WERI-Rb-1 (cell line): ENCODE results near the gene SLC52A1.
A peak's percentile ranks its signal among the peaks of the same experiment; 100 is the strongest.
"Not testable (repeated sequence)": the region's sequence is repeated elsewhere in the genome, so short reads cannot be mapped to it uniquely, and the experiment has no call there.

Experiments
- DNase-seq: peaks from one replicate; pipeline ENCODE4 v3.0.0-alpha.2; 2020
- H3K27ac ChIP-seq: fragments of 250-450 bp; sonication (Bioruptor Pico); 2 replicates; pipeline ENCODE4 v1.5.1; 2020; ENCODE audit warnings: mild to moderate bottlenecking, moderate library complexity
- H3K27me3 ChIP-seq: fragments of 250-450 bp; sonication (Bioruptor Pico); 2 replicates; pipeline ENCODE4 v1.5.1; 2021; ENCODE audit warnings: mild to moderate bottlenecking, low read depth, moderate library complexity; ENCODE audit not compliant: insufficient read depth, severe bottlenecking
- H3K36me3 ChIP-seq: fragments of 250-450 bp; sonication (Bioruptor Pico); 2 replicates; pipeline ENCODE4 v1.5.1; 2020; ENCODE audit warnings: mild to moderate bottlenecking, moderate library complexity
- H3K4me3 ChIP-seq: 2 replicates; pipeline ENCODE4 v1.5.1; 2011; ENCODE audit warnings: low read depth, mild to moderate bottlenecking, control low read depth, low read length
- H3K9me3 ChIP-seq: fragments of 250-450 bp; sonication (Bioruptor Pico); 2 replicates; pipeline ENCODE4 v1.5.1; 2021; ENCODE audit warnings: mild to moderate bottlenecking, moderate library complexity; ENCODE audit not compliant: severe bottlenecking
- CTCF ChIP-seq: IDR thresholded peaks from 2 replicates; pipeline ENCODE4 v1.5.1; 2011; ENCODE audit warnings: low read depth, mild to moderate bottlenecking, control low read depth, inconsistent platforms, low read length

SLC52A1 gene

DNA sequence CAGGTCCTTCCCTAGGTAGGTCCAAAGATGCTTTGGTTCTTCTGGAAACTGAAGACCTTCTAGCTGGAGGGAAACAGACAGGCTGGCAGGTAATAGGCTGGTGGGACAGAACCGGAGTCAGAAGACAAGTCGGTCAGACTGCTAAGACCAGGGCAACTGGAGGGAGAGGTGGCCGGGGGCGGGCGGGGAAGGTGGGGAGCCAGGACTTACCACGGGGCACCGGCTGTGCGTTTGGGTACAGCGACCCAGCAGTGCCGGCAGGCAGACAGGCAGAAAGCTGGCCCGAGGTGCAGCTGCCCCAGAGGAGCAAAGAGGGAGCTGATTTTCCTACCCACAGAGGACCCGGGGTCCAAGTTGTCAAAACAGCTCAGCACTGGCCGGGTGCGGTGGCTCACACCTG is 575 bp downstream of the SLC52A1 start:
- DNase-seq, result no peak
- H3K4me3 ChIP-seq, result no peak overlapping the region

DNA sequence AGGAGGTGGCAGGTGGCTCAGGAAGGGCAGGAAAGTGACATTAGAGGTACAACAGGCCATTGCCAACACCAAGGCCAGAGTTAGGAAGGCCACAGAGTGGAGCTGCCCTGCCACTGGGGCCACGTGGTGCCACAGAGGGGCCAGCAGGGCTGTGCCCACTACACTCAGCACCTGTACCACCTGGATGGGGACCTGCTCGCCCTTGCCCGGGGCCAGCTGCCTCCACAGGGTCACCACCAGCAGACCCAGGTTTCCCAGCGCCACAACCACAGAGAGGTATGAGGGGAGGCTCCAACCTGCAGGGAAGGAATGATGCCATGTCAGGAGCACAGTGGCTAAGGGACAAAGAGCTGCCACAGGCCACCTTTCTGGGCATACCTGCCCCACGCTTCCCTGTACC is 1.2 kb downstream of the SLC52A1 start:
- no peak overlapping the region for H3K4me3 ChIP-seq
- H3K9me3 ChIP-seq, result no peaks in the 10 kb centered on the region
- no peaks in the 10 kb centered on the region for H3K36me3 ChIP-seq
- DNase-seq, result no peak
- H3K27me3 ChIP-seq, result no peaks in the 10 kb centered on the region
- H3K27ac ChIP-seq, result no peak overlapping the region
- no peak for TF ChIP-seq CTCF

More for the DNA sequence above, 575 bp downstream of the SLC52A1 start:
- H3K9me3 ChIP-seq, result no peaks in the 10 kb centered on the region
- no peak for TF ChIP-seq CTCF
- H3K27me3 ChIP-seq, result no peaks in the 10 kb centered on the region
- no peaks in the 10 kb centered on the region for H3K36me3 ChIP-seq
- H3K27ac ChIP-seq, result no peak overlapping the region

DNA sequence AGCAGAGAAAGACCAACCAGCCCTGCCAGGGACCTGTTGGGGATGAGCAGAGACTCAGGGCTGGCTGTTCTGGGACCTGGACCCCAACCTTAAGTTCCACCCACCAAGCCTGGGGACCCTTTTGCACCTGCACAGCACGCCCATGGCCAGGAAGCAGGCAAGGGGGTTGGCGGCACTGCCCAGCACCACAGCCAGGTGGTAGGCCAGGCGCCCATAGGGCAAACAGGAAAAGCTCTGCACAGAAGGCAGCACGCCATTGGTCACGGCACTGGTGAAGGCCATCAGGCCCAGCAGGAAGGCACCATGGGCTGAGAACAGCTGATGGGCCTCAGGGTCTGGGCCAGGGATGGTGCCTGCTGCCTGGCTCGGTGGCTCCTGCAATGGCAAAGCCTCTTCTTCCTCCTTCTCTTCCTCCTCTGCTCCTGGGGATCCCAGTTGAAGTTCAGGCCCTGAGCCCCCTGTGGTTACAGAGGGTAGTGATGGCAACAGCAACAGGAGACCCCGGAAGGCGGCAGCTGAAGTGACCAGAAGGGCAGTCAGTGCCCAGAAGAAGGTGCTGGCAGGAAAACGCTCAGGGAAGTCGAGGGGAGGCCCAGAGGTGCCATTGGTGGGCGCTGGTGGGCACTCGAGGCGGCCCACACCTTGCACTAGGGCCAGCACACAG is 1.7 kb downstream of the SLC52A1 start:
- no peak for DNase-seq
- Histone ChIP-seq H3K9me3 (no peaks in the 10 kb centered on the region), H3K36me3 (no peaks in the 10 kb centered on the region), H3K4me3 (no peak overlapping the region), H3K27ac (no peak overlapping the region), H3K27me3 (no peaks in the 10 kb centered on the region)
- TF ChIP-seq CTCF, result 0 out of 2 replicates have a peak, but pooled peaks have one; percentile 9

DNA sequence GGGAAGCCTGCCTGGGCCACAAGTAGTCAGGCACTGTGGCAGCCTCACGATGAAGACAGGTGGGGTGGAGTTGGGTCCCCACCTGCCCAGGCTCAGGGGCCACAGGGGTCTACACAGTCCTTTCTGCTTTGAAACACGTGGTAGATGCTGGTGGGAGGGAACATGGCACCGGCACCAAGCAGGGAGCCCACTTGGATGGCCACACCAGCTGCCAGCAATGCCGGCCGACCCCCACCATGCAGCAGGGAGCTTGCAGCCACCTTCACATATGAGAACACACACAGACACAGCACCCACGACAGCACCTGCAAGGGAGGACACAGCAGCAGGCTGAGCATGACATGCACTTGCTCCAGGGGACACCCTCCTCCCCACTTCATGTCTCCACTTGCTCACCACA is 2.4 kb downstream of the SLC52A1 start:
- Histone ChIP-seq H3K27ac (no peak overlapping the region), H3K27me3 (no peaks in the 10 kb centered on the region), H3K4me3 (no peak overlapping the region), H3K9me3 (no peaks in the 10 kb centered on the region), H3K36me3 (no peaks in the 10 kb centered on the region)
- no peak for DNase-seq
- TF ChIP-seq CTCF, result no peak

GRCh38 chr17:5031365-5032082 is 3.7 kb downstream of the SLC52A1 start:
- Histone ChIP-seq H3K27me3 (no peaks in the 10 kb centered on the region), H3K27ac (peak overlapping the region; percentile 70), H3K4me3 (peak overlapping the region; percentile 52), H3K9me3 (no peaks in the 10 kb centered on the region), H3K36me3 (no peaks in the 10 kb centered on the region)
- TF ChIP-seq CTCF, result peak; percentile 77
- peak; percentile 93 for DNase-seq

DNA sequence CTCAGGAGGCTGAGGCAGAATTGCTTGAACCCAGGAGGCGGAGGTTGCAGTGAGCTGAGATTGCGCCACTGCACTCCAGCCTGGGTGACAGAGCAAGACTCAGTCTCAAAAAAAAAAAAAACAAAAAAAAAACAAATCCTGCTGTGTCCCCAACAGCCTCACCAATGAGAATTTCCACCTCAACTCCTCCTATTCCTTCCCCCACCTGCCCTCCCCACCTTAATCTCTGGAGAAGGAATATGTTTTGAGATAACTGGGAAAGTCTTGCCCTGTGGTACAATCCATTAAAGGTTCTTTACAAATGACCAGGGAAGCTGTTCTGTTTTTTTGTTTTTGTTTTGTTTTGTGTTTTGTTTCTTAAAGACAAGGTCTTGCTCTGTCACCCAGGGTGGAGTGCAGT is 5.1 kb downstream of the SLC52A1 start:
- not testable (repeated sequence) for H3K36me3 ChIP-seq, H3K9me3 ChIP-seq, DNase-seq, H3K4me3 ChIP-seq, H3K27ac ChIP-seq, H3K27me3 ChIP-seq
